ENCODE data around the gene CD19. TPM values are rescaled to one million over a fixed set of nuclear protein-coding genes. Genes with fewer than 3 reads are reported as not detected.

Gene CD19
- total and polyA plus RNA-seq, 2 donors (not counting 1 experiment from before 2014, with no cell fraction given): under 0.01 to 0.05 TPM

DNA sequence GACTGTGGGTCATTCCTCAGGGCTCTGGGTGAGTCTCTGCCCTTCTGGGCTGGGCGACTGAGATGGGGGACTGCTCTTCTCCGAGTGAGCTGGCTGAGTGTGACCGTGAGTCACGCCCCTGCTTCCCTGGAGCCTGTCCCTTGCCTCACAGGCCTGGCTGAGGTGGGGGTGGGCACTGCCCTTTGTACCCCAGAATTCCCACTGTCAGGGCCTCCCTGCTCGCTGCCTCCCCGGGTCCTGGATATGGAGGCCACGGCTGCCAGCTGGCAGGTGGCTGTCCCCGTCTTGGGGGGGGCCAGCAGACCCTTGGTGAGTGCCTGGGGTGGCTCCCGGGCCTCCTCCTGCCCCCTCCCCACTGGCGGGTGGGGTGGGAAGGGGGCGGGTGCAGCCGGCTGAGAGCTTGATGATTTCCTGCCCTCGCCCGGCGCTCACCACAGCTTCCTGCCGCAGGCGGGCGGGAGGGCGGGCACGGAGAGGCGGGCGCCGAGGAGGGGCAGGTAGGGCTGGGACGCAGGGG is 52.9 kb downstream of the CD19 start, which contains the start of gene LAT:
Gene LAT, plus strand, starts transcription at position 434 of the 517 bp plus-strand sequence. CDS start 366 bp downstream, outside the sequence.
- Histone ChIP-seq H3K4me1 (ENCODE audit: control insufficient read depth, extremely low read depth, insufficient read depth, low read length) (no peaks in the 10 kb centered on the region), H2AFZ (ENCODE audit: low read length) (no peak within 1 kb of the TSS), H3K4me3 (replicated peaks in 1 of 4; ENCODE audit: control extremely low read depth in 1 of 4, insufficient read depth in 1 of 4, low read depth in 3 of 4, low read length in 4 of 4) (no peak within 1 kb of the TSS), H3K9ac (ENCODE audit: insufficient read depth, low read length) (no peak within 1 kb of the TSS), H3K9me3 (ENCODE audit: control insufficient read depth, insufficient read depth, low read depth, low read length) (no peaks in the 10 kb centered on the region), H3K27ac (ENCODE audit: insufficient read depth, low read length) (no peak within 1 kb of the TSS), H4K20me1 (ENCODE audit: control insufficient read depth, extremely low read depth, insufficient read depth, low read length) (no peaks in the 10 kb centered on the region), H3K79me2 (ENCODE audit: control insufficient read depth, insufficient read depth, low read length) (no peaks in the 10 kb centered on the region), H3K36me3 (ENCODE audit: control insufficient read depth, insufficient read depth, low read length) (peaks cover 21% of the 10 kb centered on the region), H3K4me2 (ENCODE audit: extremely low read depth, insufficient read depth, low read length) (no peak within 1 kb of the TSS), H3K27me3 (ENCODE audit: control insufficient read depth, insufficient read depth, low read length) (no peaks in the 10 kb centered on the region)
- no peak for DNase-seq (ENCODE audit: low read depth in 2 of 2)
- TF ChIP-seq, protein P1, sequence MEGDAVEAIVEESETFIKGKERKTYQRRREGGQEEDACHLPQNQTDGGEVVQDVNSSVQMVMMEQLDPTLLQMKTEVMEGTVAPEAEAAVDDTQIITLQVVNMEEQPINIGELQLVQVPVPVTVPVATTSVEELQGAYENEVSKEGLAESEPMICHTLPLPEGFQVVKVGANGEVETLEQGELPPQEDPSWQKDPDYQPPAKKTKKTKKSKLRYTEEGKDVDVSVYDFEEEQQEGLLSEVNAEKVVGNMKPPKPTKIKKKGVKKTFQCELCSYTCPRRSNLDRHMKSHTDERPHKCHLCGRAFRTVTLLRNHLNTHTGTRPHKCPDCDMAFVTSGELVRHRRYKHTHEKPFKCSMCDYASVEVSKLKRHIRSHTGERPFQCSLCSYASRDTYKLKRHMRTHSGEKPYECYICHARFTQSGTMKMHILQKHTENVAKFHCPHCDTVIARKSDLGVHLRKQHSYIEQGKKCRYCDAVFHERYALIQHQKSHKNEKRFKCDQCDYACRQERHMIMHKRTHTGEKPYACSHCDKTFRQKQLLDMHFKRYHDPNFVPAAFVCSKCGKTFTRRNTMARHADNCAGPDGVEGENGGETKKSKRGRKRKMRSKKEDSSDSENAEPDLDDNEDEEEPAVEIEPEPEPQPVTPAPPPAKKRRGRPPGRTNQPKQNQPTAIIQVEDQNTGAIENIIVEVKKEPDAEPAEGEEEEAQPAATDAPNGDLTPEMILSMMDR (conservative IDR thresholded peaks at IDR 0.05 in 1 of 2, IDR thresholded peaks at IDR 0.05 in 1 of 2; ENCODE audit: low read depth in 1 of 2, low read length in 2 of 2): no peak
- no peak for TF ChIP-seq EZH2 (IDR thresholded peaks at IDR 0.05; ENCODE audit: low read length, missing control alignments)

DNA sequence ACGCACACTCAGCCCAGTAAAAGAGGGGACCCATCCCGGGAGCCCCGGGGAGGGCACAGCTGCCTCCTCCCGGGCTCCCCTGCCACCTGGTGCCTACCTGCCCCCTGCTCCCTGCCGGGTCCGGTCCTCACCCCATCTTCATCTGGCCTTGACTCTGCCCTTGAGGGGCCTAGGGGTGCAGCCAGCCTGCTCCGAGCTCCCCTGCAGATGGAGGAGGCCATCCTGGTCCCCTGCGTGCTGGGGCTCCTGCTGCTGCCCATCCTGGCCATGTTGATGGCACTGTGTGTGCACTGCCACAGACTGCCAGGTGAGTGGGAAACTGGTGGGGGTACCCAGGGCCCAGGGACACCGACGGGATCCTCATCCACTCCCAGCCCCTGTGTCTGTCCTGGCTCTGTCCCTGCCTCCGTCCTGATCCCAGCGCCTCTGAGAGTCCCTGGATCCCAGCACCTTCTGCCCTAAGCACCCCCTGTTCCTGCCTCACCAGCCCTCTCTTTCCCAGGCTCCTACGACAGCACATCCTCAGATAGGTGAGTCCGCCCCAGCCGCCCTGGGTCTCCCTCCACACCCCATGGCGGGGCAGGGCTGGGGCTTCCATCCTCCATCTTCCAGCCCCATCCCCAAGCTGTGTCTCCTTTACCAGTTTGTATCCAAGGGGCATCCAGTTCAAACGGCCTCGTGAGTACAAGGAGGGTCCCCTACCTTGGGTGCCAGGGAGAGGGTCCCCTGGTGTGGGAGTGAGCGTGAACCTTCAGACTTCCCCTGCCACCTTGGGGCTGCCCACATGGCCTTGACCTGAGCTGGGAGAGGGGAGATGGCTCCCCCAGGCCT is 53.7 kb downstream of the CD19 start:
- DNase-seq (ENCODE audit: low read depth in 2 of 2): no peak
- Histone ChIP-seq H3K4me1 (ENCODE audit: control insufficient read depth, extremely low read depth, insufficient read depth, low read length) (no peaks in the 10 kb centered on the region), H3K4me3 (replicated peaks in 1 of 4; ENCODE audit: control extremely low read depth in 1 of 4, insufficient read depth in 1 of 4, low read depth in 3 of 4, low read length in 4 of 4) (no peak overlapping the region), H3K27ac (ENCODE audit: insufficient read depth, low read length) (no peak overlapping the region), H3K4me2 (ENCODE audit: extremely low read depth, insufficient read depth, low read length) (no peak overlapping the region), H3K79me2 (ENCODE audit: control insufficient read depth, insufficient read depth, low read length) (no peaks in the 10 kb centered on the region), H3K36me3 (ENCODE audit: control insufficient read depth, insufficient read depth, low read length) (peaks cover 21% of the 10 kb centered on the region), H4K20me1 (ENCODE audit: control insufficient read depth, extremely low read depth, insufficient read depth, low read length) (no peaks in the 10 kb centered on the region), H3K9me3 (ENCODE audit: control insufficient read depth, insufficient read depth, low read depth, low read length) (no peaks in the 10 kb centered on the region), H2AFZ (ENCODE audit: low read length) (no peak overlapping the region), H3K9ac (ENCODE audit: insufficient read depth, low read length) (no peak overlapping the region), H3K27me3 (ENCODE audit: control insufficient read depth, insufficient read depth, low read length) (no peaks in the 10 kb centered on the region)
- TF ChIP-seq, protein P1 (conservative IDR thresholded peaks at IDR 0.05 in 1 of 2, IDR thresholded peaks at IDR 0.05 in 1 of 2; ENCODE audit: low read depth in 1 of 2, low read length in 2 of 2): no peak
- no peak for TF ChIP-seq EZH2 (IDR thresholded peaks at IDR 0.05; ENCODE audit: low read length, missing control alignments)

DNA sequence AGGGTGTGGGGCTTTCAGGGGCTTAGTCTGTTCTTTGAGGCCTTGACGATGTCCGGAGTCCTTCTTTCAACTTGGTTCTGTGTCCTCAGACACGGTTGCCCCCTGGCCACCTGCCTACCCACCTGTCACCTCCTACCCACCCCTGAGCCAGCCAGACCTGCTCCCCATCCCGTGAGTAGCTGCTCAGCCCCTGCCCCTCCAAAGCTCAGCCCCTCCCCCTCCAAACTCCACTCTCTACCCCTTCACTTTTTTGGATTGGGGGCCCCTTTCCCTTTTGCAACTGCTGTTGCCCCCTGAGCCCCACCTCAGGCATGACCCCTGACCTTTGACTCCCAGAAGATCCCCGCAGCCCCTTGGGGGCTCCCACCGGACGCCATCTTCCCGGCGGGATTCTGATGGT is 54.3 kb downstream of the CD19 start:
- no peaks in the 10 kb centered on the region for H3K9me3 ChIP-seq (ENCODE audit: control insufficient read depth, insufficient read depth, low read depth, low read length)

More for the DNA sequence above, 54.3 kb downstream of the CD19 start:
- Histone ChIP-seq H3K79me2 (ENCODE audit: control insufficient read depth, insufficient read depth, low read length) (no peaks in the 10 kb centered on the region), H3K4me3 (replicated peaks in 1 of 4; ENCODE audit: control extremely low read depth in 1 of 4, insufficient read depth in 1 of 4, low read depth in 3 of 4, low read length in 4 of 4) (no peak overlapping the region), H3K36me3 (ENCODE audit: control insufficient read depth, insufficient read depth, low read length) (peaks cover 21% of the 10 kb centered on the region), H3K27me3 (ENCODE audit: control insufficient read depth, insufficient read depth, low read length) (no peaks in the 10 kb centered on the region), H3K4me2 (ENCODE audit: extremely low read depth, insufficient read depth, low read length) (no peak overlapping the region), H2AFZ (ENCODE audit: low read length) (no peak overlapping the region), H3K27ac (ENCODE audit: insufficient read depth, low read length) (no peak overlapping the region), H4K20me1 (ENCODE audit: control insufficient read depth, extremely low read depth, insufficient read depth, low read length) (no peaks in the 10 kb centered on the region), H3K4me1 (ENCODE audit: control insufficient read depth, extremely low read depth, insufficient read depth, low read length) (no peaks in the 10 kb centered on the region), H3K9ac (ENCODE audit: insufficient read depth, low read length) (no peak overlapping the region)
- DNase-seq (ENCODE audit: low read depth in 2 of 2): no peak
- TF ChIP-seq EZH2 (IDR thresholded peaks at IDR 0.05; ENCODE audit: low read length, missing control alignments): no peak
- TF ChIP-seq, protein P1 (conservative IDR thresholded peaks at IDR 0.05 in 1 of 2, IDR thresholded peaks at IDR 0.05 in 1 of 2; ENCODE audit: low read depth in 1 of 2, low read length in 2 of 2): no peak
